KMS-11 (cell line): ENCODE results near the gene RAN.

Experiments
- H2AFZ ChIP-seq: fragments of 200-600 bp; sonication (generic); 2 replicates; pipeline ENCODE4 v1.6.1; 2016; ENCODE audit warnings: antibody characterized with exemption, mixed run types, low read depth
- H3K27ac ChIP-seq: fragments of 200-600 bp; sonication (generic); 2 replicates; pipeline ENCODE4 v1.6.1; 2016; ENCODE audit warnings: mild to moderate bottlenecking, mixed run types
- H3K27me3 ChIP-seq: fragments of 200-600 bp; sonication (generic); 2 replicates; pipeline ENCODE4 v1.6.1; 2017; ENCODE audit warnings: mild to moderate bottlenecking, low read depth, mixed run types, moderate library complexity; ENCODE audit not compliant: insufficient read depth
- H3K36me3 ChIP-seq: fragments of 200-600 bp; sonication (generic); 2 replicates; pipeline ENCODE4 v1.6.1; 2017; ENCODE audit warnings: mild to moderate bottlenecking, mixed run types; ENCODE audit not compliant: insufficient read depth
- H3K4me1 ChIP-seq: fragments of 200-600 bp; sonication (generic); 2 replicates; pipeline ENCODE4 v1.6.1; 2016; ENCODE audit warnings: mild to moderate bottlenecking, low read depth, mixed run types; ENCODE audit not compliant: poor library complexity, severe bottlenecking
- H3K4me2 ChIP-seq: fragments of 200-600 bp; sonication (generic); 2 replicates; pipeline ENCODE4 v1.7.0; 2016; ENCODE audit warnings: mild to moderate bottlenecking, mixed run types
- H3K4me3 ChIP-seq: fragments of 200-600 bp; sonication (generic); IDR thresholded peaks from 2 replicates; pipeline ENCODE4 v1.6.1; 2017; ENCODE audit warnings: low read depth, low read length, mixed read lengths; ENCODE audit not compliant: insufficient read depth
- H3K79me2 ChIP-seq: fragments of 200-600 bp; sonication (generic); 2 replicates; pipeline ENCODE4 v1.6.1; 2016; ENCODE audit warnings: low read depth, mixed run types; ENCODE audit not compliant: insufficient read depth
- H3K9ac ChIP-seq: fragments of 200-600 bp; sonication (generic); 2 replicates; pipeline ENCODE4 v1.6.1; 2016; ENCODE audit warnings: mild to moderate bottlenecking, mixed run types
- H4K20me1 ChIP-seq: fragments of 200-600 bp; sonication (generic); 2 replicates; pipeline ENCODE4 v1.6.1; 2016; ENCODE audit warnings: mild to moderate bottlenecking, mixed run types; ENCODE audit not compliant: insufficient read depth
- TF ChIP-seq, protein P1 (sequence below): fragments of 200-600 bp; sonication (generic); conservative IDR thresholded peaks from 2 replicates; pipeline ENCODE4 v1.6.1; 2017; ENCODE audit warnings: low read depth, mild to moderate bottlenecking, antibody characterized with exemption, low read length, moderate library complexity, mixed read lengths

Gene RAN

DNA sequence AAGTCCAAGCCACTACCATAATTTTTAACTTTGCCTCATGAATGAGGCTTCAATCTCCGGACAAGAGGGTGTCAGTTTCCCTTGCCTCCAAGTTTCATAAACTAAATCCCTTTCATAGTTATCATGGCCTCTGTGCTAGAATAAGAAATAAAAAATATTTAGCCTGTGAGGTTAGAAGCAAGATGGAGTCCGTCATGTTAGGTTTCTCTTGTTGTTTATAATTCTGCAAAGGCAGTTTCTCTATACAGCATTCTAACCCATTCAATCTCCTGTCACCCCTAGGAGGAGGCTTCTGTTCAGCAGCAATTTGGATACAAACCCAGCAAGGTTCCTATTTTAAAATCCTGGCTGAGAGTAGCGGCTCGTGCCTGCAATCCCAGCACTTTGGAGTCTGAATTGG lies 15.8 kb upstream of the RAN start:
- Histone ChIP-seq H2AFZ (no peak overlapping the region), H3K4me1 (no peaks in the 10 kb centered on the region)
- TF ChIP-seq, protein P1, sequence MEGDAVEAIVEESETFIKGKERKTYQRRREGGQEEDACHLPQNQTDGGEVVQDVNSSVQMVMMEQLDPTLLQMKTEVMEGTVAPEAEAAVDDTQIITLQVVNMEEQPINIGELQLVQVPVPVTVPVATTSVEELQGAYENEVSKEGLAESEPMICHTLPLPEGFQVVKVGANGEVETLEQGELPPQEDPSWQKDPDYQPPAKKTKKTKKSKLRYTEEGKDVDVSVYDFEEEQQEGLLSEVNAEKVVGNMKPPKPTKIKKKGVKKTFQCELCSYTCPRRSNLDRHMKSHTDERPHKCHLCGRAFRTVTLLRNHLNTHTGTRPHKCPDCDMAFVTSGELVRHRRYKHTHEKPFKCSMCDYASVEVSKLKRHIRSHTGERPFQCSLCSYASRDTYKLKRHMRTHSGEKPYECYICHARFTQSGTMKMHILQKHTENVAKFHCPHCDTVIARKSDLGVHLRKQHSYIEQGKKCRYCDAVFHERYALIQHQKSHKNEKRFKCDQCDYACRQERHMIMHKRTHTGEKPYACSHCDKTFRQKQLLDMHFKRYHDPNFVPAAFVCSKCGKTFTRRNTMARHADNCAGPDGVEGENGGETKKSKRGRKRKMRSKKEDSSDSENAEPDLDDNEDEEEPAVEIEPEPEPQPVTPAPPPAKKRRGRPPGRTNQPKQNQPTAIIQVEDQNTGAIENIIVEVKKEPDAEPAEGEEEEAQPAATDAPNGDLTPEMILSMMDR = no peak

DNA sequence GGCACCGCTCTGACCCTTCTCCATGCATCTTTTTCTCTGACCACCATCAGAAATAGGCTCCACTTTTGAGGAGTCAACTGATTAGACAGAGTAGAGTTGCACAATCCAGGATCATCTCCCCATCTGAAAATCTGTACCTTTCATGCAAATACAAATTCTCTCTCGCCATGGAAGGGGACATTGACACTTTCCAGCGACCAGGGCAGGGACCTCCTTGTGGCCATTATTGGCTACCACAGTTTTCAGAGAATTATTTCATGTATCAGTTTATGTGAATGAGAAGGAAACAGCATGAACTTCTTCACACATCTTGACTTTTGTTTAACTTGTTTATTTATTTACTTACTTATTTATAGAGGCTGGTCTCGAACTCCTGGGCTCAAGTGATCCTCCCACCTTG lies 13.8 kb upstream of the RAN start:
- TF ChIP-seq, protein P1 = no peak
- H3K9ac ChIP-seq = no peak overlapping the region
- H3K4me3 ChIP-seq = no peak overlapping the region
- H2AFZ ChIP-seq = no peak overlapping the region
- H3K27ac ChIP-seq = no peak overlapping the region
- no peaks in the 10 kb centered on the region for H3K79me2 ChIP-seq
- H3K27me3 ChIP-seq = no peaks in the 10 kb centered on the region
- no peaks in the 10 kb centered on the region for H3K4me1 ChIP-seq
- no peaks in the 10 kb centered on the region for H3K36me3 ChIP-seq
- H4K20me1 ChIP-seq = no peaks in the 10 kb centered on the region
- no peak overlapping the region for H3K4me2 ChIP-seq

More for the DNA sequence above, 15.8 kb upstream of the RAN start:
- no peak overlapping the region for H3K4me2 ChIP-seq
- no peaks in the 10 kb centered on the region for H3K27me3 ChIP-seq
- H3K4me3 ChIP-seq = no peak overlapping the region
- H4K20me1 ChIP-seq = no peaks in the 10 kb centered on the region
- H3K36me3 ChIP-seq = no peaks in the 10 kb centered on the region
- no peaks in the 10 kb centered on the region for H3K79me2 ChIP-seq
- H3K27ac ChIP-seq = no peak overlapping the region
- H3K9ac ChIP-seq = no peak overlapping the region

- Histone ChIP-seq H3K4me1 (no peaks in the 10 kb centered on the region), H3K36me3 (no peaks in the 10 kb centered on the region), H3K4me3 (no peak overlapping the region), H2AFZ (no peak overlapping the region), H3K79me2 (no peaks in the 10 kb centered on the region), H3K9ac (no peak overlapping the region), H3K27me3 (no peaks in the 10 kb centered on the region), H4K20me1 (no peaks in the 10 kb centered on the region), H3K27ac (no peak overlapping the region), H3K4me2 (no peak overlapping the region)
- TF ChIP-seq, protein P1 = no peak
Measured at GRCh38 chr12:130859161-130859560, 12.7 kb upstream of the RAN start.

DNA sequence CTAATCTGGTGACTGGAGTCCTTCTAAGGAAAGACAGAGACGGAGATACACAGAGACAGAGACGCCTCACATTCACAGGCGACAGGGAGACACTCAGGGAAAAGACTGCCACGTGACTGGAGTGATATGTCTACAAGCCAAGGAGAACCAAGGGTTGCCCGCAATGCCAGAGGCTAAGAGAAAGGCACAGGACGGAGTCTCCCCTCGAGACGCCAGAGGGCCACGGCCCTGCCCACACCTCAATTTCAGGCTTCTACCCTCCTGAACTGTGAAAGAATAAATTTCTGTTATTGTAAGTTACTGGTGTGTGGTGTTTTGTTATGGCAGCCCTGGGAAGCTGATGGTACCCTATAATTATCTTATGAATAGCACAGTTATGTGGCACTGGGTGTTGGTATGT lies 11.6 kb upstream of the RAN start:
- no peak overlapping the region for H3K27ac ChIP-seq
- H3K4me3 ChIP-seq = no peak overlapping the region
- no peak overlapping the region for H3K9ac ChIP-seq
- H3K79me2 ChIP-seq = no peaks in the 10 kb centered on the region
- H3K27me3 ChIP-seq = no peaks in the 10 kb centered on the region
- H3K4me1 ChIP-seq = no peaks in the 10 kb centered on the region
- no peak overlapping the region for H2AFZ ChIP-seq
- TF ChIP-seq, protein P1 = no peak
- no peaks in the 10 kb centered on the region for H4K20me1 ChIP-seq
- H3K36me3 ChIP-seq = no peaks in the 10 kb centered on the region
- no peak overlapping the region for H3K4me2 ChIP-seq
